GM18868 (cell line): ENCODE results near the gene CLEC4M.
"Not testable (repeated sequence)": the region's sequence is repeated elsewhere in the genome, so short reads cannot be mapped to it uniquely, and the experiment has no call there.

Experiments
- ATAC-seq: cut with Tn5 transposase; IDR thresholded peaks from one replicate; pipeline ENCODE4 v1.9.1; 2021; ENCODE audit warnings: mild to moderate bottlenecking, moderate library complexity; ENCODE audit not compliant: unreplicated experiment

CLEC4M gene

DNA sequence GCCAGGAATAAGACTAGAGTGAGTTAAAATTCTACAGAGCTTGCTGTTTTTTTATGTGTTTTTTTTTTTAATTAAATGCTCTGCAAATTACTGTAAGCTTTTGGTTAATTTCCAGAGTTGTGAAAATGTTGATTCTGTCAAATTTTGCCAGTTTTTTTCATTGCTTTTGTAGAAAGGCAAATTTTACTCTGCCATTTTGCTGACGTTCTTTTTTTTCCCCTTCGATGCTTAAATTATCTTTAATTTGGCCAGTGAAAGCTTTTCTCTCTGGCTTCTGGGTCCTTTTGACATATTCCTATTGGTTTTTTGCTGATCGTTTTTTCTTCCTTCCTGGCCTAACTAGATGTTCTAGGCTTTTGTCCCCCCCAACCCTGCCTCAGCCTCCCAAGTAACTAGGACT is 43.2 kb downstream of the CLEC4M start:
- no peak for ATAC-seq

- ATAC-seq = no peak
Observed at GRCh38 chr19:7806876-7807275, 43.8 kb downstream of the CLEC4M start.

- ATAC-seq = no peak
Observed at GRCh38 chr19:7808108-7808507, 45.1 kb downstream of the CLEC4M start.

DNA sequence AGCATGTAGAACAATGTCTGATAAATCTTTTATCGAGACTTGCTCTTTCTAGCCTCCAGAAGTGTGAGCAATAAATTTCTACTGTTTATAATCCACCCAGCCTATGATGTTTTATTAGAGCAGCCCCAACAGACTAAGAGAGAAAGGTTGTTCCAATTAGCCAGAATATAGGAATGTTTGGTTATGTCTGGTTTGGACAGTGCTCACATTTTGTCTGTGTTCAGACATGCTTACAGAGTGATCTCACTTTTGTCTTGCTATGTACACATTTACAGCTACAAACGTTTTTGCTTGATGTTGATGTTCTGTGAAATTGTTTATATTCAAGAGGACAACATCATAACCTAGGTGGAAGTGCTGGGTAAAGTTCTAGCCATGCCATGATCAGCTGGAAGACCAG is 48.9 kb downstream of the CLEC4M start:
- ATAC-seq = no peak

- no peak for ATAC-seq
Observed at GRCh38 chr19:7815325-7815724, 52.3 kb downstream of the CLEC4M start.

- not testable (repeated sequence) for ATAC-seq
Observed at GRCh38 chr19:7816040-7816439, 53.0 kb downstream of the CLEC4M start.

DNA sequence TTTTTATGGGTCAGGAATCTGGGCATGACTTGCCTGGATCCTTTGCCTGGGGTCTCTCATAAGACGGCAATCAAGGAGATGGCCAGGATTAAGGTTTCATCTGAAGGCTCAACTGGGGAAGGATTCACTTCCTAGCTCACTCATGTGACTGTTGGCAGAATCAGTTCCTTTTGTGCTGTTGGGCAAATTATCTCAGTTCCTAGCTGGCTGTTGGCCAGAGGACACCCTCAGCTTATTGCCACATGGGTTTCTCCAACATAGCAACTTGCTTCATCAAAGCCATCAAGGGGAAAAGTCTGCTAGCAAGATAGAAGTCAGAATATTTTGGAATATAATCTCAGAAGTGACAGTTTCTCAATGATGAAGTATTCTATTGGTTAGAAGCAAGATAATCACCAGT is 54.8 kb downstream of the CLEC4M start:
- ATAC-seq = no peak

- ATAC-seq = no peak
Observed at GRCh38 chr19:7818806-7819205, 55.8 kb downstream of the CLEC4M start.
